ENCODE measurements around the gene ZNF281. TPM values are rescaled to one million over a fixed set of nuclear protein-coding genes. Genes with fewer than 3 reads are reported as not detected.

Gene ZNF281
- total RNA-seq, 6 experiments from 2014 or later: 12.6 to 15.2 (median 13.8) TPM

DNA sequence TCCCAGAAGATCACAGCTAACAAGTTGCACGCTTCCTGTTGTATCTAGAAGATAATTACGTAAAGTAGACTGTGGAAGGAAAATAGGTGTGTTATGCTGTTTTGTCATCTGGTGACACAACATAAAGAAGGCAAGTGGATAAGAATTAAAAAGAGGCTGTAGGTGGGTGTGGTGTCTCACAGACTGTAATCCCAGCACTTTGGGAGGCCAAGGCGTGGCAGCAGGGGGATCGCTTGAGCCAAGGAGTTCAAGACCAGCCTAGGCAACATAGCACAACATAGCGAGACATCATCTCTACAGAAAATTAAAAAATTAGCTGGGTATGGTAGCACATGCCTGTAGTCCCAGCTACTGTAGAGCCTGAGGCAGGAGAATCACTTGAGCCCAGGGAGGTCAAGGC lies 17.9 kb upstream of the ZNF281 start:
- DNase-seq (no peak), ATAC-seq (no peak)
- intact Hi-C loops (cut with DNase I): no loop called here
- H3K4me1 ChIP-seq: peaks cover 0 to 5% (median 2%) of the 10 kb centered on the region in 4 donors
- TF ChIP-seq, protein P1, sequence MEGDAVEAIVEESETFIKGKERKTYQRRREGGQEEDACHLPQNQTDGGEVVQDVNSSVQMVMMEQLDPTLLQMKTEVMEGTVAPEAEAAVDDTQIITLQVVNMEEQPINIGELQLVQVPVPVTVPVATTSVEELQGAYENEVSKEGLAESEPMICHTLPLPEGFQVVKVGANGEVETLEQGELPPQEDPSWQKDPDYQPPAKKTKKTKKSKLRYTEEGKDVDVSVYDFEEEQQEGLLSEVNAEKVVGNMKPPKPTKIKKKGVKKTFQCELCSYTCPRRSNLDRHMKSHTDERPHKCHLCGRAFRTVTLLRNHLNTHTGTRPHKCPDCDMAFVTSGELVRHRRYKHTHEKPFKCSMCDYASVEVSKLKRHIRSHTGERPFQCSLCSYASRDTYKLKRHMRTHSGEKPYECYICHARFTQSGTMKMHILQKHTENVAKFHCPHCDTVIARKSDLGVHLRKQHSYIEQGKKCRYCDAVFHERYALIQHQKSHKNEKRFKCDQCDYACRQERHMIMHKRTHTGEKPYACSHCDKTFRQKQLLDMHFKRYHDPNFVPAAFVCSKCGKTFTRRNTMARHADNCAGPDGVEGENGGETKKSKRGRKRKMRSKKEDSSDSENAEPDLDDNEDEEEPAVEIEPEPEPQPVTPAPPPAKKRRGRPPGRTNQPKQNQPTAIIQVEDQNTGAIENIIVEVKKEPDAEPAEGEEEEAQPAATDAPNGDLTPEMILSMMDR (IDR thresholded peaks at IDR 0.05): no peak
- TF ChIP-seq POLR2A (IDR thresholded peaks at IDR 0.05): no peak
- H3K27ac ChIP-seq: no peak overlapping the region
- 88% methylated on average over 5 of the region's 5 CpGs for WGBS (ENCODE audit: insufficient coverage, low coverage, low lambda C conversion rate, missing lambda C conversion rate)
- H3K4me3 ChIP-seq: no peak overlapping the region
- no peaks in the 10 kb centered on the region for H3K9me3 ChIP-seq
- H3K27me3 ChIP-seq: no peaks in the 10 kb centered on the region
- no peaks in the 10 kb centered on the region for H3K36me3 ChIP-seq

DNA sequence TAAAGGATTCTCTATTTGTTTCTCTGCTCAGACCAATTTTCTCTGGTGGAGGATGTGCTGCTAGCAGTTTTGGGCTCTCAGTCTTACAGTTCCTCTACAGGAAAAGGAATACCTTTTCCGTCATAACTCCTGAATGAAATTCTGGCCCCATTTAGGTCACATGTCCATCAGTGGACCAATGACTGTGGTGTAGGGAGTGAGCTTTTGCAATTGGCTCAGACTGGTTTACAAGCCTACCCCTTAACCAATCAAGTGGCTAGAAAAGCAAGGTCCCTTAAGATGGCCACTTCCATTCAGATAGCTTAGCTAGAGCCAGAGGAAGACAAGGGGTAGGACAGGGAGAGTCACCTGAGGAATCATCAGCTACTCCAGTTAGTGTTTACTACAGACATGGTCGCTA lies 16.4 kb upstream of the ZNF281 start:
- TF ChIP-seq POLR2A (IDR thresholded peaks at IDR 0.05): no peak
- TF ChIP-seq, protein P1 (IDR thresholded peaks at IDR 0.05): no peak
- no peaks in the 10 kb centered on the region for H3K9me3 ChIP-seq
- H3K36me3 ChIP-seq: no peaks in the 10 kb centered on the region
- H3K4me1 ChIP-seq: peaks cover 0 to 5% (median 2%) of the 10 kb centered on the region in 4 donors
- no peak overlapping the region for H3K4me3 ChIP-seq
- DNase-seq: no peak
- ATAC-seq: no peak
- 100% methylated on average over 1 of the region's 2 CpGs for WGBS (ENCODE audit: insufficient coverage, low coverage, low lambda C conversion rate, missing lambda C conversion rate)
- no peak overlapping the region for H3K27ac ChIP-seq
- intact Hi-C loops (cut with DNase I): no loop called here
- no peaks in the 10 kb centered on the region for H3K27me3 ChIP-seq

DNA sequence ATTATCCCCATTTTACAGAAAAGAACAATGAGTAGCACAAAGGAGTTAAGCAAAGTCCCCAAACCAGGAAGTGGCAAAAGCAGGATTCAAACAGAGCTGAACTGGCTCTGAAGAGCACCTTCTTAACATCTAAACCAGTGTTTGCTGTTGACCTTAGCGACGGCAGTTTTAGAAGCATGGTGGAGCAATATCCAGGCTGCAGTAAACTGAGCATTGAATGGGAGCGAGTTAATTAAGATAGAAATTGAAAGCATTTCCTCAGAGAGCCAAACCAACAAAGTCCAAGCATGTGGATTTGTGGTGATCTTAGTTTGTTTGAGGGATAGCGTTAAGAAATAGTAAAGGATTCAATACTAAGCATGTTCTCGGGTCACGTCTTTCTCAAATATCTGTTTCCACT lies 13.4 kb upstream of the ZNF281 start:
- intact Hi-C loops (cut with DNase I): no loop called here
- WGBS (ENCODE audit: insufficient coverage, low coverage, low lambda C conversion rate, missing lambda C conversion rate): 50% methylated on average over 6 of the region's 6 CpGs
- TF ChIP-seq, protein P1 (IDR thresholded peaks at IDR 0.05): no peak
- no peak for TF ChIP-seq POLR2A (IDR thresholded peaks at IDR 0.05)
- H3K36me3 ChIP-seq: no peaks in the 10 kb centered on the region
- DNase-seq (no peak), ATAC-seq (peak; percentile 17 to 74 (median 34))
- no peak overlapping the region for H3K27ac ChIP-seq
- H3K27me3 ChIP-seq: no peaks in the 10 kb centered on the region
- H3K4me1 ChIP-seq: peaks cover 0 to 5% (median 2%) of the 10 kb centered on the region in 4 donors
- H3K4me3 ChIP-seq: no peak overlapping the region
- H3K9me3 ChIP-seq: no peaks in the 10 kb centered on the region

DNA sequence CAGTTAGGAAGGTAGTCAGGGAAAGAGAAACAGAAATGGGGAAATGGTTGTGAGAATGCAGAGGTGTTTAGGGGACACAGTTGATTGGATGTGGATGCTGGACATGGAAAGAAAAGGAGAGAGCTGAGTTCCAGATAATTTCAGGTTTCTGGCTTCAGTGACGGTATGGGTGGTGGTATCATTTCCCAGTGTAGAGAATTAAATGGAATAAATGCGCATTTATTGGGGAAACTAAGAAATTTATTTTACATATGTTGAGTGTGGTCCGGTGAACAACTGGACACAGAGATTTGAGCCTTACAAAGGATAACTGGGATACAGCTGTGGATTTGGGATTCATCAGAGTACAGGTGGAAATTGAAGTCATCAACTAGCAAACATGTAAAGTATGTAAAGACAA lies 12.4 kb upstream of the ZNF281 start:
- TF ChIP-seq, protein P1 (IDR thresholded peaks at IDR 0.05): no peak
- TF ChIP-seq POLR2A (IDR thresholded peaks at IDR 0.05): no peak
- Histone ChIP-seq H3K9me3 (no peaks in the 10 kb centered on the region), H3K36me3 (no peaks in the 10 kb centered on the region), H3K27me3 (no peaks in the 10 kb centered on the region), H3K27ac (no peak overlapping the region), H3K4me1 (peaks cover 0 to 5% (median 2%) of the 10 kb centered on the region in 4 donors), H3K4me3 (no peak overlapping the region)
- ATAC-seq (no peak), DNase-seq (no peak)
- intact Hi-C loops (cut with DNase I): no loop called here
- 87% methylated on average over 3 of the region's 3 CpGs for WGBS (ENCODE audit: insufficient coverage, low coverage, low lambda C conversion rate, missing lambda C conversion rate)
